Activated gamma-delta T cell treated with Interleukin-2 at 50 U/mL for 16 hours (primary cell): ENCODE results near the gene C2orf68.
A peak's percentile ranks its signal among the peaks of the same experiment; 100 is the strongest.
"Not testable (repeated sequence)": the region's sequence is repeated elsewhere in the genome, so short reads cannot be mapped to it uniquely, and the experiment has no call there.

Experiments
- DNase-seq: peaks from one replicate; pipeline ENCODE4 v3.0.0-alpha.2; 2020

C2orf68 gene

DNA sequence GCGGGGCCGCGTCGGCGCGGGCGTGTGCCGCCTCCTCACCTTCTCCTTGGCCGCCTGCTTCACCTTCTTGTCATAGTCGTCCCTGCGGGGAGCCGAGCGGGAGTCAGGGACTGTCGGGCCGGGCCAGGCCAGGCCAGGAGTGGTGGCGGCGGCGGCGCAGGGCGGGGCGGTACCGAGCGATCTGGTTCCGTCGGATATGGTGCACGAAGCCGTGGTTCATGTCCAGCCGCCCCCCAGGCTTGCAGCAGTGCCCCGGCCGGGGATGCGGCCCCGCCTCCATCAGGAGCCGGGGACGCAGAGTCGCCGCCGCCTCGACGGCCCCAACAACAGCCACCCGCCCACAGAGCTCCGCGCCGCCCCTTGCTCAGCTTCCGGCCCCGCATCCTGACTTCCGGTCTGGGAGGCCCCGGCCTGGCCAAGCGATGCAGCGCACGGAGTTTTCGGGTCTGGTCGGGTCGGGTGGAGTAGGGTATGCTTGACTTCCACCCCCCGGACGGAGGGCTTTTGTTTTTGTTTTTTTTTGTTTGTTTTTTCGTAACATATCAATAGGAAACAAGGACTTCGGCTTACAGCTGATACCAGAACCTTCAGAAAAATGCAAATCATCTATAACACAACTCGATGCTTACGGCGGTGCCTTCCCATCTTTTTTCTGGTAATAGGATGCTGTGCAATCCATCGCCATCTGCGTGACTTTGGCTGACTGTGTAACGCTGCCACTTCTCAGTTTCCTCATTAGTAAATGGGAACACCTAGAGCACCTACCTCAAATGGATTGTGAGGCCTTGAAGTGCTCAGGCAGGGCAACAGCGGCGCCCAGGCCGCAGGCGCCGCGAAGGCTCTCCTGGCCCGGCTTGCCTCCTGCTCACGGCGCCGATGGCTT, at the start of gene C2orf68:
TSS of gene C2orf68 (minus strand) at position 362 of the 883 bp plus-strand sequence. CDS start at position 280, 82 bp downstream.
- peak; percentile 82 for DNase-seq

- DNase-seq, result no peak
These were observed 49.4 kb upstream of the C2orf68 start for GRCh38 chr2:85661139-85661858.

- no peak for DNase-seq
These were observed 48.9 kb upstream of the C2orf68 start for GRCh38 chr2:85660725-85661124.

DNA sequence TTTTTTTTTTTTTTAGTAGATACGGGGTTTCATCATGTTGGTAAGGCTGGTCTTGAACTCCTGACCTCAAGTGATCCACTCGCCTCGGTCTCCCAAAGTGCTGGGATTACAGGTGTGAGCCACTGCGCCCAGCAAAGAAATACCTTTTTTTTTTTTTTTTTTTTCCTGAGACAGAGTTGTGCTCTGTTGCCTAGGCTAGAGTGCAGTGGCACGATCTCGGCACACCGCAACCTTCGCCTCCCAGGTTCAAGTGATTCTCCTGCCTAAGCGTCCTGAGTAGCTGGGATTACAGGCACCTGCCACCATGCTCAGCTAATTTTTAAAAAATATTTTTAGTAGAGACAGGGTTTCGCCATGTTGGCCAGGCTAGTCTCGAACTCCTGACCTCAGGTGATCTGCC, 48.4 kb upstream of the C2orf68 start:
- DNase-seq, result not testable (repeated sequence)

DNA sequence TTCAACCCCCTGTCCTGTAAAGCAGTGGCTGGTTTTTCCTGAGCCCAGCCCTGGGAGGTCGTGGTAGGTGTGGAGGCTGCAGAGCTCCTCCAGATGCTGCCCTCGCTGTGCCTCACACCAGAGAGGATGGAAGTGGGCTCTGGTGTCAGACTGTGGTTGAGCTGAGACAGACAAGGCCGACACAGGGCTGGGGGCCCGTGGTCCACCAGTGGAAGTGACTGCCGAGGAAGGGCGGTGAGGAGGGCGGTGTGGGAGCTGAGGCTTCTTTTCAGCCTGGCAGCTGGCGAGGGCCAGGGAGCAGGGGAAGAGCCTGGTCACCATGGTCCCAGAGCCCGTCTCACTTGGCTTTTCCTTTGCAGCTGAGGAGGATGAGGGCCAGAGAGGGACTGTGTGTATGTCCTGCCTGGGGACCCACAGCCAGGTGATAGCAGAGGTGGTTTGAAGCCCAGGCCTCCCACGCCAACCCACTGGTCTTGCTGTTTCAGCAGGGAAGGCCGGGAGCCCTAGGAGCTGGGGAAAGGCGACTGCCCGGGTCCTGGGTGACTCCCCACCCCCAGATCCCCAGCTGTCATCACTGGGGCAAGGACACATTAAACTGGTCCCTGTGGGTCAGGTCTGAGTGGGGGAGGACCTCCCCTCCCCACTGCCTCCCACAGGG, 47.6 kb upstream of the C2orf68 start:
- no peak for DNase-seq

DNA sequence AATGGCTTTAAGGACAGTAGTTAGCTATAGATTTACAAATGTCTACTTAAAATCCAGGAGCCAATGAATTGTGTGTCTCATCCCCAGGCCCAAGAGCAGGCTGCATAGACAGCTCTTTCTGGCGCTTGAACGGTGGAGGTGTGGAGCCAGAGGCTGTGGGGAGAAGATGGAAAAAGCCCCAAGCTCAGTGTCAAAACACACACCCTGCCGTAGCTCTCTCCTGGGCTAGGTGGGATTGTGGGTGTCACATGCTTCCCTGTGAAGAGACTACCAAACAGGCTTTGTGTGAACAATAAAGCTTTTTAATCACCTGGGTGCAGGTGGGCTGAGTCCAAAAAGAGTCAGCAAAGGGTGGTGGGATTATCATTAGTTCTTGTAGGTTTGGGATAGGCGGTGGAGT, 45.5 kb upstream of the C2orf68 start:
- not testable (repeated sequence) for DNase-seq

DNA sequence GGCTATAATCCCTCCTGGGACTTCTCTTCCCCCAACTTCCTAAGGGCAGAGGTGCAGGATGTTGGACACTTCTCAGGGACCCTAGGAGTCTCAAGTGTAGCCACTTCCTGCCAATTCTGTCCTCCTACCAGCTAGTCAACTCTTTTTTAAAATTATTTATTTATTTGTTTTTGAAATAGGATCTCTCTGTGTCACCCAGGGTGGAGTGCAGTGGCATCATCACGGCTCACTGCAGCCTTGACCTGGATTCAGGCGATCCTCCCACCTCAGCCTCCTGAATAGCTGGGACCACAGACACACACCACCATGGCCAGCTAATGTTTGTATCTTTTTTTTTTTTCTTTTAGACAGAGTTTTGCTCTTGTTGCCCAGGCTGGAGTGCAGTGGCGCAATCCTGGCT, 44.6 kb upstream of the C2orf68 start:
- no peak for DNase-seq

GRCh38 chr2:85655961-85656417, 44.1 kb upstream of the C2orf68 start:
- no peak for DNase-seq

DNA sequence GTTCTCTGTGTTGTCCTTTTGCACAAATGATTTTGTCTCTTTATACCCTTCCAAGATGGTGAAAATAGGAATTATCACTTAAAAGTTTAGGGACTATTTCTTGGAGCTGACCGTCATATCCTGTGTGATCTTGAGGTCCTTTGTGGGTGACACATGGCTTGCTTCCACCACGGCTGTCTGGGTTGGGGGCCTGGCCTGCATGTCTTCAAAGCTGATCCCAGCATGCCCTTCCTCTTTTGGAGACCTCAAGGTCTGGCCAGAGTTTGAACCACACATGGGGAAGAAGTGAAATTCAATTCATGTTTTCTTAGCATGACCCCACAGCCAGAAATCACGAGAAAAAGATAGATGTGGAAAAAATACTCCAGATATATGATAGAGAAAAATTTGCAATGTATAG, 42.1 kb upstream of the C2orf68 start:
- no peak for DNase-seq

- no peak for DNase-seq
These were observed 40.2 kb upstream of the C2orf68 start for GRCh38 chr2:85652056-85652455.

DNA sequence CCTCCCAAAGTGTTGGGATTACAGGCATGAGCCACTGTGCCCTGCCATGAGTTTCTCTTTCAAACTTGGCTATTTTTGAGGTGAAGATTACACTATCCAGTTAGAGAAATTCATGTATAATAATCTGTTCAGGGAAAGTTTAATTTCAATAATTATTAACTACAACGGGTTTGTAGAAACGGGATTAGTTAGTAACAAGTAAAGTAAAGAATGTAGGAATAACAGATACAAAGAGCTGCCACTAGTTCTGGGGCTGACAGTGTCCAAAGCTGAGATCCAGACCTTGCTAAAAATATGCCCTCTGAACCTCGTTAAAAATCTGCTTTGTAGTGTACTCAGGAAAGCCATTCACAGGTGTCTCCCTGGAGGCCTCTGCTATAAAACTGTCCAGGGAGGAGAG, 39.2 kb upstream of the C2orf68 start:
- no peak for DNase-seq

DNA sequence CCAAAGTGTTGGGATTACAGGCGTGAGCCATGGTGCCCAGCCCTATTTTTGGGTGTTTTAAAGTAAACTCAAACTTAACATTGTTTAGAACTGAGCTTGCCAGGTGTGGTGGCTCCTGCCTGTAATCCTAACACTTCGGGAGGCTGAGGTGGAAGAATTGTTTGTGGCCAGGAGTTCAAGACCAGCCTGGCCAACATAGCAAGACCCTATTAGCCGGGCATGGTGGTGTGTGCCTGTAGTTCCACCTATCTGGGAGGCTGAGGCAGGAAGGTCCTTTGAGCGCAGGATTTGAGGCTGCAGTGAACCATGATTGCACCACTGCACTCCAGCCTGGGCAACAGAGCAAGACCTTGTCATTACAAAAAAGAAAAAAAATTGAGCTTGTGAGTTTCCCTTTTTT, 38.6 kb upstream of the C2orf68 start:
- no peak for DNase-seq

DNA sequence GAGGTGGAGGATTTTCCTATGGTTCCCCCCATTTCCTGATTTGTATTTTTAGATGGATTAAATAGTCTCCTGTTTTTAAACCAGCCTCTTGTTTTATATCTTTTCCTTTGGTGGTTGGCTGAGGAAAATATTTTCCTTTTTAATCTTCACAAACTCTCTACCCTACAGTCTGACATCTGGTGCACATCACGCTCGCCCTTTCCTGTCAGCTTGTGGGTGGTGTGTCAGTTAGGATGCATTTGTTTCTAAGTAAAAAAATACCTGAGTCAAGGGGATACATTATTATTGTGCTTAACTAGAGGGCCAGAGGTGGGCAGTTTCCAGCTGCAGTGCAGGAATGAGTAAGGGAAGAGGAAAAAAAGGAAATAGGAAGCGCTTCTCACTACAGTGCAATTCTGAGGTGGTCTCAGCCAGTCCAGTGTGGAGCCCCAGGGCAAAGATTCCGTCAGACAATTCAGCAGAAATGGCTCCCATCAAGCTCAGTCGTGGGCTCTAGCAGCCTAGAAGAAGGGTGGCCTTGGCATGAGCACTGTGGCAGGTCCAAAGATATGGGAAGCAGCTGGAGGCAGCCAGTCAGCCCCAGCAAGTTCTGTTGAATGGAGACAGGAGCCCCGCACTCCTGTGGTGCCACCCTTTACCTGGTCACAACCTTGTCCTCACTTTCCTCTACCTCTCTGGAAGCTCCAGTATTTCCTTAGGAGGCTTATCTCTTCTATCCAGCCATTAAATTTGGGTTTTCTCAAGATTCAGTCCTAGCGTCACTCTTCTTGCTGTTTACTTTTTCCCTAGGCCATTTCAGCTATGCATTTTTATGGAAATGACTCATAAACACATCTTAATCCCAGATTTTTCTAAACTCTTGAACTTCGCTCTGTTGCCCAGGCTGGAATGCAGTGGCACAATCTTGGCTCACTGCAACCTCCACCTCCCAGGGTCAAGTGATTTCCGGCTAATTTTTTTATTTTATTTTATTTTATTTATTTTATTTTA, 37.6 kb upstream of the C2orf68 start:
- DNase-seq, result no peak

GRCh38 chr2:85648619-85649018, 36.8 kb upstream of the C2orf68 start:
- DNase-seq, result no peak

- no peak for DNase-seq
These were observed 36.1 kb upstream of the C2orf68 start for GRCh38 chr2:85647823-85648526.

DNA sequence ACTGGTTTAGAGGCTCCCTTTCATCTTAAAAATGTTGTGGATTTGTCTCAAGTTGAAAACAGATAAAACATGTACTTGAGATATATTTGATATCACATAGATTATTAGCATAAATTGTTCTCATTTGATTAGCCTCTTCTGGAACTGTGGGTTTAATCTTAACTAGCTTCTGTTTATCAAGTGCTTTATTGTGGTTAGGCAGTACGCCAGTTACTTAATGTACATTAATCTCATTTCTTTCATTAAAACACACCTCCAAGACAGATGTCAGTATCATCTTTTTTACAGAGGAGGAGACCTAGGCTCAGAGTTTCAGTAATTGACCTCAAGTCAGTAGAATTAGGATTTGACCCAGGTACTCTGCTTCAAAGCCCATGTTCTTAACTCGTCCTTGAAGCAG, 34.3 kb upstream of the C2orf68 start:
- no peak for DNase-seq

- DNase-seq, result no peak
These were observed 33.0 kb upstream of the C2orf68 start for GRCh38 chr2:85644909-85645308.

DNA sequence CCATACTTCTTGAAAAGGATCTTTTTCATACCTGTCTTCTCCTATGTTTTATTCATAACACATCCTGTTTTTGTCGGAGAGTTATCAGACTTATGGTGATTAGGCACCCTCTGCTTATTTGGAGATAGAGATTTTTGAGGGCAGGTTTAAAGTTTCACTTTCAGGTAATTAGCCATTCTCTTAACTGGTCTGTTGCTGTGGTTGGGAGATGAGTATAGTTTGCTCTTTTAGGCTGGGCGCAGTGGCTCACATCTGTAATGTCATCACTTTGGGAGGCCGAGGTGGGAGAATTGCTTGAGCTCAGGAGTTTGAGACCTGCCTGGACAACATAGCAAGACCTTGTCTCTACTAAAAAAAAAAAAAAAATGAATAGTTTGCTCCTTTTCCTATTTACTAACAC, 30.9 kb upstream of the C2orf68 start:
- no peak for DNase-seq

- no peak for DNase-seq
These were observed 23.8 kb upstream of the C2orf68 start for GRCh38 chr2:85635636-85636035.

DNA sequence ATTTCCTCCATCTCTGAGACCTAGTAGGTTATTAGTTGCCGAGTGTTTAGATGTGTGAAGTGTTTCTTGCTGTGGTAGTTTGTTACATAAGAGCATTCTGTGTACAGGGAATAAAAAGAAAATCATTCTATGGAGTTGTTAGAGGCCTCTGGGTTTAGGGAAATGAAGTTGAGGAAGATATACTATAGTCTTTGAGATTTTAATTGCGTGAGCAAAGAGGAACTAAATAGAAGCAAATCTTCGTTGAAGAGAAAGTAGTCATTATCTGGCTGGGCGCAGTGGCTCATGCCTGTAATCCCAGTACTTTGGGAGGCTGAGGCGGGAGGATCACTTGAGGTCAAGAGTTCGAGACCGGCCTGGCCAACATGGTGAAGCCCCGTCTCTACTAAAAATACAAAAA, 23.1 kb upstream of the C2orf68 start:
- no peak for DNase-seq

DNA sequence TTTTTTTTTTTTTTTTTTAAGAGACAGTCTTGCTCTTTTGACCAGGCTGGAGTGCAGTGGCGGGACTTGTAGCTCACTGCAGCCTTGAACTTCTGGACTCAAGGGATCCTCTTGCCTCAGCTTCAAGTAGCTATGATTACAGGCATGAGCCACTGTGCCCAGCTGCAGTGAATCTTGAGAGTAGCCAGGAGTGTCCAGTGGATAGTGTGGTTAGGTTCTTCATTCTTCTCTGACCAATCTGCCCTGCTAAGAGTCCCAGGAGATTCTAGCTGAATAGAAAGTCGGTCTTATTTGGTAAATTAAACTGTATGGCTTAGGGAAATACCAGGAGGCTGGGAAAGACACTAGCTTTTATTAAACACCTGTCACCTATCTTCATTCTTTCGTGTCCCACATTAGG, 19.4 kb upstream of the C2orf68 start:
- no peak for DNase-seq

DNA sequence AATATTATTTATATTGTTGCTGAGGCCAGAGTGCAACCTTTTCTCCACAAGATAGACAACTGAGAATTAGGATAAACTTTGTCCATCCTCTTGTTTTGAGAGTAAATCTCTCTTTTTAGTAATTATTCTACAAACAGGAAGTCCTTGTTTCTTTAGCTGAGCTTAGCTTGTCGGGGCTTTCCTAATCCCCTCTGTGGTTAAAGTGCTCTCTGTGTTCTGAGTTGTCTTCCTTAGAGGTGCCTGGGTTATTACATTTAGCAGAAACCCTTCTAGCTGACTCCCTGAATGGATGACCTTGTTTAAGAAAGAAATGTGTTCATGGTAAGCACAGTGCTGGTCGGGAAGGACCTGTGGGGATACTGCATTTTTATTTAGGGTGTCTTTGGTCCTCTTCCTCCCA, 16.8 kb upstream of the C2orf68 start:
- DNase-seq, result no peak
